K562 (cell line): Measurements from ENCODE around the gene AFF2. TPM values are rescaled to one million over a fixed set of nuclear protein-coding genes. Genes with fewer than 3 reads are reported as not detected.

Experiments used
- ATAC-seq: fragments of 200-7000 bp; cut with Tn5 transposase; 3 replicates; pipeline ENCODE4 v1.9.1; 2020; ENCODE audit warnings: moderate library complexity
- BruUV-seq: library from RNA; stranded (reverse); fragments of 400-500 nt; replicated peaks from 2 replicates; lab custom pipeline; 2021; lab: Mats Ljungman, UMichigan
- CTCF ChIA-PET: fragments of 300-600 bp; formaldehyde crosslinking; extraction: SDS; loops from one replicate; lab custom pipeline; 2021; ENCODE audit warnings: low intra/inter-chr PET ratio; lab: Yijun Ruan, JAX
- POLR2A ChIA-PET: fragments of 300-600, 350-650 bp; sonication (Branson Sonifier 250); formaldehyde crosslinking; extraction: SDS; loops from one replicate; lab custom pipeline; 2021; ENCODE audit warnings: antibody characterized with exemption, inconsistent platforms; lab: Yijun Ruan, JAX
- DNase-seq, 4 experiments: peaks; one replicate each; pipeline versions ENCODE4 v3.0.0 to v3.0.0-alpha.2; 2011 to 2018; ENCODE audit warnings: low spot score in 3 of 4, mixed read lengths in 3 of 4; ENCODE audit errors: extremely low read depth in 1 of 4
- FAIRE-seq: peaks from 2 replicates; lab custom pipeline; 2011; peaks lifted over from hg19 to GRCh38; lab: Jason Lieb, UNC
- H2AFZ ChIP-seq: 2 replicates; pipeline ENCODE4 v1.6.0; 2011; ENCODE audit warnings: low read depth, low read length, control low read depth, inconsistent platforms
- H3K27ac ChIP-seq: fragments of 200-600 bp; 3 replicates; pipeline ENCODE4 v1.8.0; 2011; ENCODE audit warnings: low read depth, mild to moderate bottlenecking, control low read depth, inconsistent platforms, low read length, moderate library complexity, mixed read lengths; ENCODE audit errors: extremely low read depth
- H3K27me3 ChIP-seq, 2 experiments: fragments of 300-600 bp in 1 of 2; 2 replicates in 1 of 2; 3 replicates in 1 of 2; pipeline versions ENCODE4 v1.6.0 to v1.8.0; 2011; ENCODE audit warnings: inconsistent platforms in 2 of 2, low read length in 2 of 2, mild to moderate bottlenecking in 1 of 2, mixed read lengths in 1 of 2, moderate library complexity in 1 of 2; ENCODE audit not compliant: control insufficient read depth in 2 of 2, insufficient read depth in 2 of 2
- H3K36me3 ChIP-seq: fragments of 300-600 bp; 3 replicates; pipeline ENCODE4 v1.8.0; 2011; ENCODE audit warnings: mild to moderate bottlenecking, low read length, inconsistent platforms; ENCODE audit not compliant: control insufficient read depth, insufficient read depth
- H3K4me1 ChIP-seq, 2 experiments: fragments of 200-600 bp in 1 of 2; replicated peaks in 1 of 2; 2 replicates in 1 of 2; 3 replicates in 1 of 2; pipeline versions ENCODE4 v1.5.1 to v1.8.0; 2011; ENCODE audit warnings: inconsistent platforms in 2 of 2, low read length in 2 of 2, mild to moderate bottlenecking in 1 of 2, mixed read lengths in 1 of 2, moderate library complexity in 1 of 2; ENCODE audit not compliant: control insufficient read depth in 2 of 2, insufficient read depth in 2 of 2
- H3K4me2 ChIP-seq: 2 replicates; pipeline ENCODE4 v1.6.1; 2011; ENCODE audit warnings: low read length, control low read depth, inconsistent platforms, mixed read lengths; ENCODE audit not compliant: insufficient read depth
- H3K4me3 ChIP-seq: fragments of 200-600 bp; sonication (generic), shearing (Covaris generic); 2 replicates; pipeline ENCODE4 v1.5.1; 2016; ENCODE audit warnings: control low read depth, inconsistent platforms
- H3K79me2 ChIP-seq: fragments of 200-600 bp; 3 replicates; pipeline ENCODE4 v1.8.0; 2011; ENCODE audit warnings: low read length, inconsistent platforms; ENCODE audit not compliant: control insufficient read depth, insufficient read depth
- H3K9ac ChIP-seq, 2 experiments: 2 replicates each; pipeline versions ENCODE4 v1.6.0 to v1.6.1; 2011; ENCODE audit warnings: low read depth in 2 of 2, low read length in 2 of 2, control low read depth in 1 of 2, inconsistent platforms in 1 of 2, mild to moderate bottlenecking in 1 of 2, mixed read lengths in 1 of 2; ENCODE audit not compliant: insufficient read depth in 1 of 2
- H3K9me1 ChIP-seq: one replicate; pipeline ENCODE4 v1.6.0; 2011; ENCODE audit warnings: inconsistent platforms, mild to moderate bottlenecking, low read length, moderate library complexity; ENCODE audit not compliant: control insufficient read depth, insufficient read depth
- H3K9me3 ChIP-seq: replicated peaks from 2 replicates; pipeline ENCODE4 v1.5.1; 2011; ENCODE audit warnings: low read depth, low read length, inconsistent platforms; ENCODE audit not compliant: control insufficient read depth, insufficient read depth
- H4K20me1 ChIP-seq: replicated peaks from 2 replicates; pipeline ENCODE4 v1.6.1; 2011; ENCODE audit warnings: low read length, inconsistent platforms, mixed read lengths; ENCODE audit not compliant: control insufficient read depth, insufficient read depth
- BCOR ChIP-seq: fragments of 450-650 bp; IDR thresholded peaks from 2 replicates; pipeline ENCODE4 v1.6.1; 2016
- CTCFL ChIP-seq: IDR thresholded peaks from 2 replicates; pipeline ENCODE4 v1.6.1; 2011; ENCODE audit warnings: borderline replicate concordance, low read depth, mild to moderate bottlenecking, moderate library complexity, low read length; ENCODE audit not compliant: insufficient read depth, poor library complexity, severe bottlenecking
- FOXK2 ChIP-seq, 2 experiments: fragments of 450-650 bp; IDR thresholded peaks in 1 of 2; conservative IDR thresholded peaks in 1 of 2; 2 replicates each; pipeline ENCODE4 v1.6.1; 2016; ENCODE audit warnings: low read depth in 2 of 2, mild to moderate bottlenecking in 1 of 2
- FOXM1 ChIP-seq, 2 experiments: fragments of 450-650 bp in 1 of 2; sonication (generic) in 1 of 2; formaldehyde crosslinking in 1 of 2; IDR thresholded peaks; 2 replicates each; pipeline versions ENCODE4 v1.6.1 to v1.9.0; 2017 to 2022; ENCODE audit warnings: low read depth in 2 of 2, mild to moderate bottlenecking in 2 of 2, missing genetic modification reagents in 1 of 2, moderate library complexity in 1 of 2
- JUNB ChIP-seq: fragments of 450-650 bp; formaldehyde crosslinking; conservative IDR thresholded peaks from 2 replicates; pipeline ENCODE4 v1.4.0; 2020; ENCODE audit warnings: mild to moderate bottlenecking
- KLF10 ChIP-seq: fragments of 250-450 bp; sonication (Bioruptor Pico); IDR thresholded peaks from 2 replicates; pipeline ENCODE4 v1.6.1; 2021; ENCODE audit warnings: matching md5 sums
- LCOR ChIP-seq: sonication (generic); formaldehyde crosslinking; IDR thresholded peaks from 2 replicates; pipeline ENCODE4 v1.8.0; 2022; ENCODE audit warnings: mild to moderate bottlenecking, missing genetic modification reagents
- MCM7 ChIP-seq, 2 experiments: fragments of 450-650 bp; IDR thresholded peaks; 2 replicates each; pipeline ENCODE4 v1.6.1; 2016 to 2018
- PHB ChIP-seq: fragments of 250-450 bp; sonication (Bioruptor Pico); IDR thresholded peaks from 2 replicates; pipeline ENCODE4 v1.5.0; 2021
- SFPQ ChIP-seq: fragments of 200-400 bp; formaldehyde crosslinking; IDR thresholded peaks from 2 replicates; pipeline ENCODE4 v1.6.1; 2017; ENCODE audit warnings: mild to moderate bottlenecking, low read depth, low read length, moderate library complexity
- SMAD3 ChIP-seq: fragments of 450-650 bp; formaldehyde crosslinking; conservative IDR thresholded peaks from 2 replicates; pipeline ENCODE4 v1.4.0; 2020; ENCODE audit warnings: mild to moderate bottlenecking
- TAF15 ChIP-seq: fragments of 200-400 bp; formaldehyde crosslinking; IDR thresholded peaks from 2 replicates; pipeline ENCODE4 v1.6.1; 2017; ENCODE audit warnings: mild to moderate bottlenecking, low read depth, low read length, moderate library complexity
- ZNF274 ChIP-seq: IDR thresholded peaks from 2 replicates; pipeline ENCODE4 v1.6.1; 2011; ENCODE audit warnings: low read depth, mild to moderate bottlenecking, low read length, moderate library complexity, borderline replicate concordance
- ZNF280B ChIP-seq: fragments of 250-450 bp; sonication (Bioruptor Pico); IDR thresholded peaks from 2 replicates; pipeline ENCODE4 v1.5.1; 2021; ENCODE audit warnings: mild to moderate bottlenecking
- WGBS: fragments of 100-300 bp; shearing (Covaris generic); methylation state at CpG from one replicate; pipeline ENCODE4 v1.1.6; 2016; ENCODE audit warnings: low coverage, mixed read lengths; ENCODE audit not compliant: insufficient coverage; ENCODE audit errors: missing lambda C conversion rate; 5-methylcytosine and 5-hydroxymethylcytosine counted together
- in situ Hi-C: fragments of 300-500 bp; cut with MboI; formaldehyde crosslinking; loops from 4 replicates; pipeline ENCODE4 v1.15.0; 2018; ENCODE audit warnings: inconsistent platforms, mixed read lengths
- intact Hi-C: fragments of 100-400 bp; cut with micrococcal nuclease; formaldehyde crosslinking; loops from 2 replicates; pipeline ENCODE4 v1.14.2; 2022
- polyA plus RNA-seq, 8 experiments: library from polyadenylated mRNA; depleted of rRNA in 4 of 8; stranded (reverse) in 5 of 8; unstranded in 3 of 8; fragments of >200 nt; fragmentation: Nextera tagmentation in 2 of 8; fragmentation: Illumina TruSeq in 1 of 8; extraction: Ambion mirVana in 2 of 8; extraction: Trizol in 1 of 8; gene quantifications; 2 replicates each; pipeline versions ENCODE4 v1.2.1 to v1.2.3, GENCODE V29; 2011 to 2014; ENCODE audit warnings: inconsistent platforms in 1 of 8, missing spikeins in 1 of 8
- total RNA-seq, 7 experiments: library from RNA; depleted of rRNA in 6 of 7; stranded (reverse); fragments of >200 nt in 6 of 7; fragmentation: Illumina TruSeq in 2 of 7; extraction: Trizol in 2 of 7; gene quantifications; 2 replicates each; pipeline versions ENCODE4 v1.2.1 to v1.2.3, GENCODE V29; 2011 to 2021; ENCODE audit warnings: low replicate concordance in 1 of 7

Gene AFF2
- total and polyA plus RNA-seq, 9 of the 15 experiments (the other 6 are each of a cell fraction or from before 2014, with no cell fraction given), result 0.01 to 0.20 (median 0.07) TPM

- TF ChIP-seq FOXK2 (conservative IDR thresholded peaks at IDR 0.05 in 1 of 2, IDR thresholded peaks at IDR 0.05 in 1 of 2; ENCODE audit: low read depth in 2 of 2) (no peak), ZNF274 (no peak), JUNB (CRISPR knock-in tag) (no peak), BCOR (no peak), FOXM1 (IDR thresholded peaks at IDR 0.05; ENCODE audit: low read depth) (no peak), FOXM1 (CRISPR knock-in tag; IDR thresholded peaks at IDR 0.05; ENCODE audit: low read depth) (no peak), SMAD3 (no peak), SFPQ (no peak), PHB (CRISPR knock-in tag) (no peak), KLF10 (CRISPR knock-in tag) (no peak)
- TF ChIP-seq, all 486 proteins: peak for 0
Measured at GRCh38 chrX:148811236-148811635, 310.8 kb downstream of the AFF2 start (continued).

GRCh38 chrX:148813422-148813821 lies 313.0 kb downstream of the AFF2 start:
- Histone ChIP-seq H3K4me3 (no peak overlapping the region), H3K4me1 (no peaks in the 10 kb centered on the region), H3K4me2 (no peak overlapping the region), H2AFZ (no peak overlapping the region), H3K27ac (no peak overlapping the region), H3K36me3 (no peaks in the 10 kb centered on the region), H4K20me1 (no peaks in the 10 kb centered on the region), H3K79me2 (no peaks in the 10 kb centered on the region), H3K27me3 (no peaks in the 10 kb centered on the region), H3K9ac (no peak overlapping the region), H3K9me1 (no peaks in the 10 kb centered on the region), H3K9me3 (no peaks in the 10 kb centered on the region)
- CTCF ChIA-PET, result no interaction called here
- FAIRE-seq (no peak), ATAC-seq (no peak), DNase-seq (no peak)
- BruUV-seq, result no TSS peak
- in situ Hi-C loops (no loop called here), intact Hi-C loops (no loop called here)
- WGBS, result 0% methylated on average over 1 of the region's 1 CpG
- POLR2A ChIA-PET, result no interaction called here
- TF ChIP-seq TAF15 (no peak), CTCFL (no peak), MCM7 (IDR thresholded peaks at IDR 0.05) (no peak), LCOR (CRISPR knock-in tag) (no peak), ZNF280B (no peak)
